Measurements from ENCODE around the gene AKAP11.

Gene AKAP11

GRCh38 chr13:42274386-42275097 is 2.6 kb downstream of the AKAP11 start:
- H2AK5ac ChIP-seq (ENCODE audit: low read length) = no peak overlapping the region
- H3K36me3 ChIP-seq (ENCODE audit: control insufficient read depth in 1 of 2, insufficient read depth in 2 of 2, low read length in 2 of 2) = no peaks in the 10 kb centered on the region
- no peak overlapping the region for H3K18ac ChIP-seq (ENCODE audit: low read length)
- no peak overlapping the region for H2BK120ac ChIP-seq (ENCODE audit: insufficient read depth, low read length, poor library complexity)
- H2BK12ac ChIP-seq (ENCODE audit: low read length) = no peak overlapping the region
- H3K9ac ChIP-seq (ENCODE audit: low read length) = no peak overlapping the region
- H3K14ac ChIP-seq (ENCODE audit: low read length) = no peak overlapping the region
- H3K4me2 ChIP-seq (ENCODE audit: low read length) = no peak overlapping the region
- WGBS (ENCODE audit: extremely low coverage, insufficient coverage, insufficient read length) = no CpG with 5 or more reads among the region's 10 CpGs
- H3K79me1 ChIP-seq (ENCODE audit: low read length) = peaks cover 12% of the 10 kb centered on the region
- H3K79me2 ChIP-seq (ENCODE audit: control insufficient read depth, insufficient read depth, low read length, poor library complexity) = peaks cover 9% of the 10 kb centered on the region
- peaks cover 0 to 3% of the 10 kb centered on the region in 2 experiments for H3K4me1 ChIP-seq (ENCODE audit: control insufficient read depth in 1 of 2, insufficient read depth in 2 of 2, low read length in 2 of 2)
- no peaks in the 10 kb centered on the region for H3K9me3 ChIP-seq (ENCODE audit: insufficient read depth, low read depth, low read length)
- H3K4ac ChIP-seq (ENCODE audit: low read depth, low read length) = no peak overlapping the region
- H4K8ac ChIP-seq (ENCODE audit: low read depth, low read length) = no peak overlapping the region
- no peak overlapping the region for H3K27ac ChIP-seq (ENCODE audit: low read depth, low read length)
- no peak overlapping the region for H3K23ac ChIP-seq (ENCODE audit: low read length)
- H4K12ac ChIP-seq (ENCODE audit: low read depth, low read length) = no peak overlapping the region
- no peak for DNase-seq
- no peak overlapping the region for H2AFZ ChIP-seq (ENCODE audit: insufficient read depth, low read length, poor library complexity)
- H3K27me3 ChIP-seq (ENCODE audit: insufficient read depth, low read length) = no peaks in the 10 kb centered on the region
- H2BK5ac ChIP-seq (ENCODE audit: low read depth, low read length, poor library complexity) = no peak overlapping the region
- no peak overlapping the region for H4K91ac ChIP-seq (ENCODE audit: low read depth, low read length)
- H3K4me3 ChIP-seq (ENCODE audit: low read depth, low read length) = no peak overlapping the region

DNA sequence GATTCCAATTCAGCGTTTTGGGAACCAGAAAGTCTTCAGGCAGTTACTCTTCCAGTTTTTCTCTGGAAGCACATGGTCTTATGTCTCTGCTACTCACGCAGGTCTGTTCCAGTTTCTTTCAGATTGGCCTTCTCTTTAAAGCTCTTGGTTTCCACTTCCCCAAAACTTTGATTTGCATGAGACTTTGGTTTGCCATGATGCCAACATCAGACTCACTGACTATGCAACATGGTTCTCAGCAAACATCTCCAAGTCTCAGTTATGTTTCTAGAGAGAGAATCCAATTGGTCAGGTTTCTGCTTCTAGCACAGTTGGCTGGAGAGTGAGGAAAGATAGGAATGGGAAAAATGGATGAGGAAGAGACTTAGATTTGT is 3.1 kb downstream of the AKAP11 start:
- Histone ChIP-seq H3K4ac (ENCODE audit: low read depth, low read length) (no peak overlapping the region), H2BK5ac (ENCODE audit: low read depth, low read length, poor library complexity) (no peak overlapping the region), H2AK5ac (ENCODE audit: low read length) (no peak overlapping the region), H2BK120ac (ENCODE audit: insufficient read depth, low read length, poor library complexity) (no peak overlapping the region), H3K4me2 (ENCODE audit: low read length) (no peak overlapping the region), H2BK12ac (ENCODE audit: low read length) (no peak overlapping the region), H4K8ac (ENCODE audit: low read depth, low read length) (no peak overlapping the region), H3K79me2 (ENCODE audit: control insufficient read depth, insufficient read depth, low read length, poor library complexity) (peaks cover 9% of the 10 kb centered on the region), H3K14ac (ENCODE audit: low read length) (no peak overlapping the region), H2AFZ (ENCODE audit: insufficient read depth, low read length, poor library complexity) (no peak overlapping the region), H3K4me3 (ENCODE audit: low read depth, low read length) (no peak overlapping the region), H4K91ac (ENCODE audit: low read depth, low read length) (no peak overlapping the region), H3K9me3 (ENCODE audit: insufficient read depth, low read depth, low read length) (no peaks in the 10 kb centered on the region), H3K79me1 (ENCODE audit: low read length) (peaks cover 12% of the 10 kb centered on the region), H3K9ac (ENCODE audit: low read length) (no peak overlapping the region), H3K27me3 (ENCODE audit: insufficient read depth, low read length) (no peaks in the 10 kb centered on the region), H3K23ac (ENCODE audit: low read length) (no peak overlapping the region), H3K4me1 (ENCODE audit: control insufficient read depth in 1 of 2, insufficient read depth in 2 of 2, low read length in 2 of 2) (peaks cover 0 to 3% of the 10 kb centered on the region in 2 experiments), H3K27ac (ENCODE audit: low read depth, low read length) (no peak overlapping the region), H3K36me3 (ENCODE audit: control insufficient read depth in 1 of 2, insufficient read depth in 2 of 2, low read length in 2 of 2) (no peaks in the 10 kb centered on the region), H4K12ac (ENCODE audit: low read depth, low read length) (no peak overlapping the region), H3K18ac (ENCODE audit: low read length) (no peak overlapping the region)
- peak in 1 of 2 donors; percentile 15 for DNase-seq
- WGBS (ENCODE audit: extremely low coverage, insufficient coverage, insufficient read length) = no CpG with 5 or more reads among the region's 2 CpGs

- Histone ChIP-seq H3K4ac (ENCODE audit: low read depth, low read length) (no peak overlapping the region), H3K4me1 (ENCODE audit: control insufficient read depth in 1 of 2, insufficient read depth in 2 of 2, low read length in 2 of 2) (peaks cover 0 to 3% of the 10 kb centered on the region in 2 experiments), H3K79me2 (ENCODE audit: control insufficient read depth, insufficient read depth, low read length, poor library complexity) (peaks cover 9% of the 10 kb centered on the region), H2BK120ac (ENCODE audit: insufficient read depth, low read length, poor library complexity) (no peak overlapping the region), H3K27me3 (ENCODE audit: insufficient read depth, low read length) (no peaks in the 10 kb centered on the region), H4K8ac (ENCODE audit: low read depth, low read length) (no peak overlapping the region), H3K18ac (ENCODE audit: low read length) (no peak overlapping the region), H3K36me3 (ENCODE audit: control insufficient read depth in 1 of 2, insufficient read depth in 2 of 2, low read length in 2 of 2) (no peaks in the 10 kb centered on the region), H3K79me1 (ENCODE audit: low read length) (peaks cover 12% of the 10 kb centered on the region), H3K9me3 (ENCODE audit: insufficient read depth, low read depth, low read length) (no peaks in the 10 kb centered on the region), H3K27ac (ENCODE audit: low read depth, low read length) (no peak overlapping the region), H3K14ac (ENCODE audit: low read length) (no peak overlapping the region), H2BK5ac (ENCODE audit: low read depth, low read length, poor library complexity) (no peak overlapping the region), H3K4me2 (ENCODE audit: low read length) (no peak overlapping the region), H4K91ac (ENCODE audit: low read depth, low read length) (no peak overlapping the region), H2AFZ (ENCODE audit: insufficient read depth, low read length, poor library complexity) (no peak overlapping the region), H2BK12ac (ENCODE audit: low read length) (no peak overlapping the region), H3K23ac (ENCODE audit: low read length) (no peak overlapping the region), H3K4me3 (ENCODE audit: low read depth, low read length) (no peak overlapping the region), H4K12ac (ENCODE audit: low read depth, low read length) (no peak overlapping the region), H3K9ac (ENCODE audit: low read length) (no peak overlapping the region), H2AK5ac (ENCODE audit: low read length) (no peak overlapping the region)
- no CpG with 5 or more reads among the region's 4 CpGs for WGBS (ENCODE audit: extremely low coverage, insufficient coverage, insufficient read length)
- peak in 1 of 2 donors; percentile 54 for DNase-seq
Observed at GRCh38 chr13:42275506-42275905, 3.6 kb downstream of the AKAP11 start.

DNA sequence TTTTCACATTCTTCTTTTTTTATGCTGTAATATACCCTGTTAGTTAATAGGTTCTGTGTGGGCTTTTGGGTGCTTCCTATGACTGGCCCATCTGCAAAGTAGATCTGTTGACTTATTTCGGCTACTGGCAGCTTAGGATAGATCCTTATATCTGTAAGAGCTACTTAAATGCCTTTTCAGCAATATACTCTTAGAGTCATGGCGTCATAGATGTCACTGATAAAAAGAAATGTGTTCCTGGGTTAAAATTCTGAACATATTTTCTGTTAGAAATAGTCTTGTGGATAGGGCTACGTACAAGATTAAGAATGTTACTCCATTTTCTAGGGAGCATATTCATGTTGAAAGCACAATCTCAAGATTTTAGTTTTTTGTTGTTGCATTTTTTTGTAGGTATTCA is 4.7 kb downstream of the AKAP11 start:
- Histone ChIP-seq H4K8ac (ENCODE audit: low read depth, low read length) (no peak overlapping the region), H2BK5ac (ENCODE audit: low read depth, low read length, poor library complexity) (no peak overlapping the region), H3K4me1 (ENCODE audit: control insufficient read depth in 1 of 2, insufficient read depth in 2 of 2, low read length in 2 of 2) (no peaks in the 10 kb centered on the region), H3K36me3 (ENCODE audit: control insufficient read depth in 1 of 2, insufficient read depth in 2 of 2, low read length in 2 of 2) (no peaks in the 10 kb centered on the region), H3K27me3 (ENCODE audit: insufficient read depth, low read length) (no peaks in the 10 kb centered on the region), H2BK120ac (ENCODE audit: insufficient read depth, low read length, poor library complexity) (no peak overlapping the region), H3K23ac (ENCODE audit: low read length) (no peak overlapping the region), H3K79me1 (ENCODE audit: low read length) (peaks cover 6% of the 10 kb centered on the region), H4K12ac (ENCODE audit: low read depth, low read length) (no peak overlapping the region), H4K91ac (ENCODE audit: low read depth, low read length) (no peak overlapping the region), H3K9ac (ENCODE audit: low read length) (no peak overlapping the region), H3K79me2 (ENCODE audit: control insufficient read depth, insufficient read depth, low read length, poor library complexity) (peaks cover 5% of the 10 kb centered on the region), H2AK5ac (ENCODE audit: low read length) (no peak overlapping the region), H3K27ac (ENCODE audit: low read depth, low read length) (no peak overlapping the region), H2BK12ac (ENCODE audit: low read length) (no peak overlapping the region), H3K4me3 (ENCODE audit: low read depth, low read length) (no peak overlapping the region), H2AFZ (ENCODE audit: insufficient read depth, low read length, poor library complexity) (no peak overlapping the region), H3K4ac (ENCODE audit: low read depth, low read length) (no peak overlapping the region), H3K9me3 (ENCODE audit: insufficient read depth, low read depth, low read length) (no peaks in the 10 kb centered on the region), H3K14ac (ENCODE audit: low read length) (no peak overlapping the region), H3K18ac (ENCODE audit: low read length) (no peak overlapping the region), H3K4me2 (ENCODE audit: low read length) (no peak overlapping the region)
- DNase-seq = peak in 1 of 2 donors; percentile 90
- WGBS (ENCODE audit: extremely low coverage, insufficient coverage, insufficient read length) = no CpG with 5 or more reads among the region's 3 CpGs
